HepG2 (cell line): ENCODE data around the gene VPS26A. TPM values are rescaled to one million over a fixed set of nuclear protein-coding genes. Genes with fewer than 3 reads are reported as not detected.

Experiments used
- CBX1 ChIP-seq: IDR thresholded peaks from one replicate; pipeline ENCODE4 v1.6.1; 2016; ENCODE audit warnings: antibody characterized with exemption, low read depth
- CREM ChIP-seq, 2 experiments: sonication (generic) in 1 of 2; formaldehyde crosslinking in 1 of 2; IDR thresholded peaks; 2 replicates each; pipeline versions ENCODE4 v1.4.0 to v1.6.1; 2016 to 2020; ENCODE audit warnings: antibody characterized with exemption in 1 of 2, mild to moderate bottlenecking in 1 of 2, missing genetic modification reagents in 1 of 2
- KDM5A ChIP-seq: fragments of 200-600 bp; sonication (generic); IDR thresholded peaks from 2 replicates; pipeline ENCODE4 v1.7.0; 2018; ENCODE audit warnings: antibody characterized with exemption, mild to moderate bottlenecking, low read length, borderline replicate concordance
- MAZ ChIP-seq, 2 experiments: sonication (generic) in 1 of 2; formaldehyde crosslinking in 1 of 2; IDR thresholded peaks; 2 replicates each; pipeline versions ENCODE4 v1.5.0 to v1.6.1; 2012 to 2020; ENCODE audit warnings: low read depth in 2 of 2, mild to moderate bottlenecking in 2 of 2, borderline replicate concordance in 1 of 2, improper control_type of control experiment in 1 of 2, low read length in 1 of 2, missing genetic modification reagents in 1 of 2, moderate library complexity in 1 of 2
- MEF2D ChIP-seq: sonication (generic); formaldehyde crosslinking; IDR thresholded peaks from 2 replicates; pipeline ENCODE4 v1.5.1; 2020; ENCODE audit warnings: mild to moderate bottlenecking, missing genetic modification reagents
- ZBTB3 ChIP-seq: sonication (generic); formaldehyde crosslinking; IDR thresholded peaks from 2 replicates; pipeline ENCODE4 v1.4.0; 2020; ENCODE audit warnings: low read depth, mild to moderate bottlenecking, moderate library complexity, missing genetic modification reagents, borderline replicate concordance
- ZNF24 ChIP-seq: fragments of 450-650 bp; IDR thresholded peaks from 2 replicates; pipeline ENCODE4 v1.6.1; 2017; ENCODE audit warnings: antibody characterized with exemption, mild to moderate bottlenecking
- ZNF75D ChIP-seq: sonication (generic); formaldehyde crosslinking; IDR thresholded peaks from 2 replicates; pipeline ENCODE4 v1.8.1; 2023; ENCODE audit warnings: missing genetic modification reagents, mild to moderate bottlenecking, borderline replicate concordance
- polyA plus RNA-seq, 8 experiments: library from polyadenylated mRNA; depleted of rRNA in 3 of 8; stranded (reverse) in 7 of 8; unstranded in 1 of 8; fragments of >200 nt; fragmentation: Illumina TruSeq in 4 of 8; extraction: Trizol in 4 of 8; gene quantifications; 2 replicates each; pipeline versions ENCODE4 v1.2.1 to v1.2.3, GENCODE V29; 2011 to 2016; ENCODE audit warnings: low read depth in 4 of 8, missing spikeins in 1 of 8, mixed read lengths in 1 of 8; ENCODE audit not compliant: insufficient read depth in 1 of 8
- total RNA-seq, 5 experiments: library from RNA; depleted of rRNA; stranded (reverse); fragments of >200 nt; fragmentation: Illumina TruSeq; extraction: Trizol; gene quantifications; 2 replicates each; pipeline ENCODE4 v1.2.3, GENCODE V29; 2016; ENCODE audit warnings: low read depth in 1 of 5
- TF ChIP-seq, protein P1 (sequence below): sonication (generic); formaldehyde crosslinking; IDR thresholded peaks from 2 replicates; pipeline ENCODE4 v1.4.0; 2020; ENCODE audit warnings: mild to moderate bottlenecking, missing genetic modification reagents
- TF ChIP-seq, protein P2 (sequence below): sonication (generic); formaldehyde crosslinking; IDR thresholded peaks from 2 replicates; pipeline ENCODE4 v1.4.0; 2020; ENCODE audit warnings: mild to moderate bottlenecking, missing genetic modification reagents
- TF ChIP-seq, protein P3 (sequence below): sonication (generic); formaldehyde crosslinking; IDR thresholded peaks from 2 replicates; pipeline ENCODE4 v1.5.0; 2020; ENCODE audit warnings: missing genetic modification reagents
- TF ChIP-seq, protein P4 (sequence below): sonication (generic); formaldehyde crosslinking; IDR thresholded peaks from 2 replicates; pipeline ENCODE4 v1.5.1; 2020; ENCODE audit warnings: mild to moderate bottlenecking, missing genetic modification reagents, borderline replicate concordance
- TF ChIP-seq, protein P5 (sequence below): IDR thresholded peaks from 2 replicates; pipeline ENCODE4 v1.6.1; 2016; ENCODE audit warnings: low read depth, control low read depth
- TF ChIP-seq, protein P6 (sequence below): sonication (generic); formaldehyde crosslinking; IDR thresholded peaks from 2 replicates; pipeline ENCODE4 v1.8.1; 2023; ENCODE audit warnings: missing genetic modification reagents, mild to moderate bottlenecking, borderline replicate concordance
- TF ChIP-seq, protein P7 (sequence below): IDR thresholded peaks from 2 replicates; pipeline ENCODE4 v1.6.1; 2016; ENCODE audit warnings: missing biosample characterization, missing genetic modification reagents, low read depth
- TF ChIP-seq, protein P8 (sequence below): sonication (generic); formaldehyde crosslinking; IDR thresholded peaks from 2 replicates; pipeline ENCODE4 v1.4.0; 2020; ENCODE audit warnings: missing genetic modification reagents
- TF ChIP-seq, protein P9 (sequence below): sonication (generic); formaldehyde crosslinking; IDR thresholded peaks from 2 replicates; pipeline ENCODE4 v1.4.0; 2020; ENCODE audit warnings: mild to moderate bottlenecking, missing genetic modification reagents

The VPS26A gene
- total and polyA plus RNA-seq, 2 of the 13 experiments (the other 11 are each of a cell fraction or from before 2014, with no cell fraction given) = 12.9 to 32.6 TPM

DNA sequence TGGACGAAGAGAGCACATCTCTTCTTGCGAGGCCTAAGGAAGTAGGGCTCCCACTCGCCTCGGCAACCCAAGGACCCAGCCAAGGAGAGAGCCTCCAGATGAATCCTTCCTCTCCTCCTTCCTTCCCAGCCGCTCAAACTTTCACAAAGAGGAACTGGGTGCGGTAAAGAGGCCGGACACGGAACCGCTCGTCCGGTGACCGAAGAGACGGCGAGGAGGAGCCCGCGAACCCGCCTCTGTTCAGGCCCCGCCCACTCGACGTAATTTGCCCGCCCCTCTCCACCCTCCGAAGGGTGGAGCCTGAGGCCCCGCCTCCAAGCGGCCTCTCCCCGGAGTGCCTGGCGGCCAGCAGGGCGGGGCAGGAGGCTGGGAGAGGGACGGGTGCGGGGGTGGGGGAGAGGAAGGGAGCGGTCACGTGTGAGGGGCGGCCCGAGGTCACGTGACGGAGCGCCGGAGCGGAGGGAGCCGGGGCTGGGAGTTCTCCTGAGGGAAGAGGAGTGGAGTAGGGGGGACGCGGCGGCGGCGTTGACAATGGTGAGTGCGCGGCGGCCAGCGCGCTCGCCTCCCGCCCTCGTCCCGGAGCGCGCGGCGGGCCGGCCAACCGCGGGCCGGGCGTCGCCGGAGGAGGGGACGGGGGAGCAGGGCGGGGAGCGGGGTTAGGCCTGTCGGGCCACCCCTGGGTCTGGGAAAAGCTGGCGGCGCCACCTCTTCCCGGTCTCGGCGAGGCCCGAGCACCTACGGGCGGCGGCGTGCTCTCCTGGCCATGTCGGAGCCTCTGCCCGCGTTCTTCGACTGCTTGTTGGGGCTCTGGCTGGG, at the start of gene VPS26A (continued):
- TF ChIP-seq ZBTB3 (CRISPR knock-in tag) (no peak), ZNF24 (no peak), ZNF75D (CRISPR knock-in tag) (no peak), KDM5A (peak; percentile 76; the same call in 1 of the 2 replicates), MEF2D (CRISPR knock-in tag) (peak; percentile 68; the same call in 1 of the 2 replicates), CBX1 (no peak), MAZ (IDR thresholded peaks at IDR 0.05; ENCODE audit: borderline replicate concordance, low read depth, low read length) (peak; percentile 94), MAZ (CRISPR knock-in tag; IDR thresholded peaks at IDR 0.05; ENCODE audit: low read depth) (peak; percentile 90), CREM (IDR thresholded peaks at IDR 0.05) (peak; percentile 52), CREM (CRISPR knock-in tag; IDR thresholded peaks at IDR 0.05) (no peak)
- TF ChIP-seq, protein P1, sequence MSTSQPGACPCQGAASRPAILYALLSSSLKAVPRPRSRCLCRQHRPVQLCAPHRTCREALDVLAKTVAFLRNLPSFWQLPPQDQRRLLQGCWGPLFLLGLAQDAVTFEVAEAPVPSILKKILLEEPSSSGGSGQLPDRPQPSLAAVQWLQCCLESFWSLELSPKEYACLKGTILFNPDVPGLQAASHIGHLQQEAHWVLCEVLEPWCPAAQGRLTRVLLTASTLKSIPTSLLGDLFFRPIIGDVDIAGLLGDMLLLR (CRISPR knock-in tag) = no peak
- TF ChIP-seq, protein P2, sequence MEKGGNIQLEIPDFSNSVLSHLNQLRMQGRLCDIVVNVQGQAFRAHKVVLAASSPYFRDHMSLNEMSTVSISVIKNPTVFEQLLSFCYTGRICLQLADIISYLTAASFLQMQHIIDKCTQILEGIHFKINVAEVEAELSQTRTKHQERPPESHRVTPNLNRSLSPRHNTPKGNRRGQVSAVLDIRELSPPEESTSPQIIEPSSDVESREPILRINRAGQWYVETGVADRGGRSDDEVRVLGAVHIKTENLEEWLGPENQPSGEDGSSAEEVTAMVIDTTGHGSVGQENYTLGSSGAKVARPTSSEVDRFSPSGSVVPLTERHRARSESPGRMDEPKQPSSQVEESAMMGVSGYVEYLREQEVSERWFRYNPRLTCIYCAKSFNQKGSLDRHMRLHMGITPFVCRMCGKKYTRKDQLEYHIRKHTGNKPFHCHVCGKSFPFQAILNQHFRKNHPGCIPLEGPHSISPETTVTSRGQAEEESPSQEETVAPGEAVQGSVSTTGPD (CRISPR knock-in tag) = no peak
- TF ChIP-seq, protein P3, sequence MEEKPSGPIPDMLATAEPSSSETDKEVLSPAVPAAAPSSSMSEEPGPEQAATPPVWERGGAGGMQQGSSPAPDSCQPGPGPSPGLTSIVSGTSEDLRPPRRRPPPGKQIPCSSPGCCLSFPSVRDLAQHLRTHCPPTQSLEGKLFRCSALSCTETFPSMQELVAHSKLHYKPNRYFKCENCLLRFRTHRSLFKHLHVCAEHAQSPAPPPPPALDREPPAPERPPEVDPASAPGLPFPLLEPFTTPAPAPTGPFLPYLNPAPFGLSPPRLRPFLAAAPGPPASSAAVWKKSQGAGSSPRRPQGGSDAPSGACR = 0 out of 2 replicates have a peak, but pooled peaks have one; percentile 36
- TF ChIP-seq, protein P4, sequence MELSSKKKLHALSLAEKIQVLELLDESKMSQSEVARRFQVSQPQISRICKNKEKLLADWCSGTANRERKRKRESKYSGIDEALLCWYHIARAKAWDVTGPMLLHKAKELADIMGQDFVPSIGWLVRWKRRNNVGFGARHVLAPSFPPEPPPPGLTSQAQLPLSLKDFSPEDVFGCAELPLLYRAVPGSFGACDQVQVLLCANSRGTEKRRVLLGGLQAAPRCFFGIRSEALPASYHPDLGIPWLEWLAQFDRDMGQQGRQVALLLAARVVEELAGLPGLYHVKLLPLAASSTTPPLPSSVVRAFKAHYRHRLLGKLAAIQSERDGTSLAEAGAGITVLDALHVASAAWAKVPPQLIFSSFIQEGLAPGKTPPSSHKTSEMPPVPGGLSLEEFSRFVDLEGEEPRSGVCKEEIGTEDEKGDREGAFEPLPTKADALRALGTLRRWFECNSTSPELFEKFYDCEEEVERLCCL (CRISPR knock-in tag) = no peak
- TF ChIP-seq, protein P5, sequence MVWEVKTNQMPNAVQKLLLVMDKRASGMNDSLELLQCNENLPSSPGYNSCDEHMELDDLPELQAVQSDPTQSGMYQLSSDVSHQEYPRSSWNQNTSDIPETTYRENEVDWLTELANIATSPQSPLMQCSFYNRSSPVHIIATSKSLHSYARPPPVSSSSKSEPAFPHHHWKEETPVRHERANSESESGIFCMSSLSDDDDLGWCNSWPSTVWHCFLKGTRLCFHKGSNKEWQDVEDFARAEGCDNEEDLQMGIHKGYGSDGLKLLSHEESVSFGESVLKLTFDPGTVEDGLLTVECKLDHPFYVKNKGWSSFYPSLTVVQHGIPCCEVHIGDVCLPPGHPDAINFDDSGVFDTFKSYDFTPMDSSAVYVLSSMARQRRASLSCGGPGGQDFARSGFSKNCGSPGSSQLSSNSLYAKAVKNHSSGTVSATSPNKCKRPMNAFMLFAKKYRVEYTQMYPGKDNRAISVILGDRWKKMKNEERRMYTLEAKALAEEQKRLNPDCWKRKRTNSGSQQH (CRISPR knock-in tag) = peak; percentile 19; the same call in 1 of the 2 replicates
- TF ChIP-seq, protein P6, sequence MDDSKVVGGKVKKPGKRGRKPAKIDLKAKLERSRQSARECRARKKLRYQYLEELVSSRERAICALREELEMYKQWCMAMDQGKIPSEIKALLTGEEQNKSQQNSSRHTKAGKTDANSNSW (CRISPR knock-in tag) = no peak; the same call in 1 of the 2 replicates
- TF ChIP-seq, protein P7, sequence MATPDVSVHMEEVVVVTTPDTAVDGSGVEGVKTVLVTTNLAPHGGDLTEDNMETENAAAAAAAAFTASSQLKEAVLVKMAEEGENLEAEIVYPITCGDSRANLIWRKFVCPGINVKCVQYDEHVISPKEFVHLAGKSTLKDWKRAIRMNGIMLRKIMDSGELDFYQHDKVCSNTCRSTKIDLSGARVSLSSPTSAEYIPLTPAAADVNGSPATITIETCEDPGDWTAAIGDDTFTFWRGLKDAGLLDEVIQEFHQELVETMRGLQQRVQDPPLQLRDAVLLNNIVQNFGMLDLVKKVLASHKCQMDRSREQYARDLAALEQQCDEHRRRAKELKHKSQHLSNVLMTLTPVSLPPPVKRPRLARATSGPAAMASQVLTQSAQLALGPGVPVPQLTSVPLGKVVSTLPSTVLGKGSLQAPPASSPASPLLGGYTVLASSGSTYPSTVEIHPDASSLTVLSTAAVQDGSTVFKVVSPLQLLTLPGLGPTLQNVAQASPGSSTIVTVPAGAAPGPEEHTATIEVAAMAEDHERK (CRISPR knock-in tag) = no peak
- TF ChIP-seq, protein P8, sequence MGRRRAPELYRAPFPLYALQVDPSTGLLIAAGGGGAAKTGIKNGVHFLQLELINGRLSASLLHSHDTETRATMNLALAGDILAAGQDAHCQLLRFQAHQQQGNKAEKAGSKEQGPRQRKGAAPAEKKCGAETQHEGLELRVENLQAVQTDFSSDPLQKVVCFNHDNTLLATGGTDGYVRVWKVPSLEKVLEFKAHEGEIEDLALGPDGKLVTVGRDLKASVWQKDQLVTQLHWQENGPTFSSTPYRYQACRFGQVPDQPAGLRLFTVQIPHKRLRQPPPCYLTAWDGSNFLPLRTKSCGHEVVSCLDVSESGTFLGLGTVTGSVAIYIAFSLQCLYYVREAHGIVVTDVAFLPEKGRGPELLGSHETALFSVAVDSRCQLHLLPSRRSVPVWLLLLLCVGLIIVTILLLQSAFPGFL (CRISPR knock-in tag) = no peak
- TF ChIP-seq, protein P9, sequence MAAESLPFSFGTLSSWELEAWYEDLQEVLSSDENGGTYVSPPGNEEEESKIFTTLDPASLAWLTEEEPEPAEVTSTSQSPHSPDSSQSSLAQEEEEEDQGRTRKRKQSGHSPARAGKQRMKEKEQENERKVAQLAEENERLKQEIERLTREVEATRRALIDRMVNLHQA (CRISPR knock-in tag) = no peak
